ENCODE data around the gene CFAP73.

Gene CFAP73

DNA sequence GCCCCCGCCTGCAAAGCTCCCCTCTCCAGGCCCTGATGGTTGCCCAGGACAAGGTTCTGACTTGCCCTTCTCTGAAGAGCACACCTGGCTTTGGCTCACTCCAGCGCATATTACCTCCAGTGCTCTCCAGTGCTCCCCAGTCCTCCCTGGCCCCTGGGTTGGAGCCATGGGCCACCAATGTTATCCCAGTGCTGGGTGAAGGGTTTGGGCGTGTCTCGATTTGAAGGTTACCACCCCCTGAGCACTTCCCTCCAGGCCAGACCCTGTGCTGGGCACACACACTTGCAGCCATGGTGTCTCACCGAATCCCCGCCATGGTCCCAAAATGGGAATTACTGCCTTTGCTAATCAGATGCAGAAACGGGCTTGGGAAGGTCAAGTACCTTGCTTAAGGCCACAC lies 47.1 kb downstream of the CFAP73 start:
- TF ChIP-seq, protein P1, sequence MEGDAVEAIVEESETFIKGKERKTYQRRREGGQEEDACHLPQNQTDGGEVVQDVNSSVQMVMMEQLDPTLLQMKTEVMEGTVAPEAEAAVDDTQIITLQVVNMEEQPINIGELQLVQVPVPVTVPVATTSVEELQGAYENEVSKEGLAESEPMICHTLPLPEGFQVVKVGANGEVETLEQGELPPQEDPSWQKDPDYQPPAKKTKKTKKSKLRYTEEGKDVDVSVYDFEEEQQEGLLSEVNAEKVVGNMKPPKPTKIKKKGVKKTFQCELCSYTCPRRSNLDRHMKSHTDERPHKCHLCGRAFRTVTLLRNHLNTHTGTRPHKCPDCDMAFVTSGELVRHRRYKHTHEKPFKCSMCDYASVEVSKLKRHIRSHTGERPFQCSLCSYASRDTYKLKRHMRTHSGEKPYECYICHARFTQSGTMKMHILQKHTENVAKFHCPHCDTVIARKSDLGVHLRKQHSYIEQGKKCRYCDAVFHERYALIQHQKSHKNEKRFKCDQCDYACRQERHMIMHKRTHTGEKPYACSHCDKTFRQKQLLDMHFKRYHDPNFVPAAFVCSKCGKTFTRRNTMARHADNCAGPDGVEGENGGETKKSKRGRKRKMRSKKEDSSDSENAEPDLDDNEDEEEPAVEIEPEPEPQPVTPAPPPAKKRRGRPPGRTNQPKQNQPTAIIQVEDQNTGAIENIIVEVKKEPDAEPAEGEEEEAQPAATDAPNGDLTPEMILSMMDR (IDR thresholded peaks at IDR 0.05; ENCODE audit: insufficient read depth, low read length, poor library complexity, severe bottlenecking): no peak
- no peaks in the 10 kb centered on the region for H3K27me3 ChIP-seq (replicated peaks; ENCODE audit: control insufficient read depth, insufficient read depth, low read length)
- no peak for DNase-seq (ENCODE audit: extremely low read depth, insufficient read length)
- H3K36me3 ChIP-seq (ENCODE audit: control insufficient read depth, insufficient read depth, low read length): peaks cover 9% of the 10 kb centered on the region
- H3K4me3 ChIP-seq (replicated peaks; ENCODE audit: low read depth, low read length): no peak overlapping the region

DNA sequence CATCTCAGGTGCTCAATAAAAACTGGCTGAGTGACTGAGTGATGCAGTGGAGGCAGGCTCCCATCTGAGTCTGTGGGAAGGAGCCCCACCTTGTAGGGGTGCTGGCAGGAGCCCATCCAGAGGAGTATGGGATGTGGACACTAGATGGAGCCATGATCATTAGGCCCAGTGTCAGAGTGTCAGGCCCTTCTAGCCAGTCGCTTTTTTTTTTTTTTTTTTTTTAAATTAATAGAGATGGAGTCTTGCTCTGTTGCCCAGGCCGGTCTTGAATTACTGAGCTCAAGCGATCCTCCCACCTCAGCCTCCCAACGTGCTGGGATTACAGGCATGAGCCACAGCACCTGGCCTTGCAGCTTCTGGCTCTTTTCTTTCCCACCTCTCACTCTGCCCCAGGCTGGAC lies 47.5 kb downstream of the CFAP73 start:
- Histone ChIP-seq H3K27me3 (replicated peaks; ENCODE audit: control insufficient read depth, insufficient read depth, low read length) (no peaks in the 10 kb centered on the region), H3K4me3 (replicated peaks; ENCODE audit: low read depth, low read length) (no peak overlapping the region), H3K36me3 (ENCODE audit: control insufficient read depth, insufficient read depth, low read length) (peaks cover 5% of the 10 kb centered on the region)
- TF ChIP-seq, protein P1 (IDR thresholded peaks at IDR 0.05; ENCODE audit: insufficient read depth, low read length, poor library complexity, severe bottlenecking): peak; percentile 82
- DNase-seq (ENCODE audit: extremely low read depth, insufficient read length): peak; percentile 44

DNA sequence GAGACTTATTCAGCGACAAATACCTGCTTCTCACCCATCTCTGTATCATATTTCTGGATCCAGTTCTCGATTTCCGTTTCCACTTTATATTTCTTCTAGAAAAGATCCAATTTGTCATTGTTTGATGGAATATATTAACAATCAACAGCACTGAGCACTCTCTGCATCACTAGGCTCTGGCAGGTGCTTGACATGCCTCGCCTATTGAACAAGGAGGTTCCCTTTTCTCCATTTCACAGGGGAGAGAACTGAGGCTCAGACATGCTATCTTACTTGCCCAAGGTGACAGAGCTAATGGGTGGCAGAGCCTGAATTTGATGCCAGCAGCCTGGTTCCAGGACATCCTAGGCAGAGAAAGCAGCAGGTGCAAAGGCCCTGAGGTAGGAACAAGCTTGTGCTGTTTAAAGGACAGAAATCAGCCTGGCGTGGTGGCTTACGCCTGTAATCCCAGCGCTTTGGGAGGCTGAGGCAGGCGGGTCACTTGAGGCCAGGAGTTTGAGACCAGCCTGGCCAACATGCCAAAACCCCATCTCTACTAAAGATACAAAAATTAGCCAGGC lies 48.1 kb downstream of the CFAP73 start:
- DNase-seq (ENCODE audit: extremely low read depth, insufficient read length): no peak
- TF ChIP-seq, protein P1 (IDR thresholded peaks at IDR 0.05; ENCODE audit: insufficient read depth, low read length, poor library complexity, severe bottlenecking): no peak

DNA sequence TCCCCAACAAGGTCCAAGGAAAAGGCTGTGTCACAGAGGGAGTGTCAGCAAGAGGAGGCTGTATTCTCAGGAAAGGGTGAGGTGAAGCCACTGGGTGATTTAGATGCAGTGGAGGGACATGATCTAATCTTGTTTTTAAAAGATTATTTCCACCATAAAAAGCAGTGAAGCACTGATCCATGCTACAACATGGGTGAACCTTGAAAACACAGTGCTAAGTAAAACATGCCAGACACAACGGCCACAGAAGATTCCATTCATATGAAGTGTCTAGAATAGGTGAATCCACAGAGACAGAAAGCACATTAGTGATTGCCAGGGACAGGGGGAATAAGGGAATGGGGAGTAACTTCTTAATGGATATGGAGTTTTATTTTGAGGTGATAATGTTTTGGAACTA lies 48.8 kb downstream of the CFAP73 start:
- Histone ChIP-seq H3K27me3 (replicated peaks; ENCODE audit: control insufficient read depth, insufficient read depth, low read length) (no peaks in the 10 kb centered on the region), H3K36me3 (ENCODE audit: control insufficient read depth, insufficient read depth, low read length) (no peaks in the 10 kb centered on the region; the same call in 1 of the 2 replicates), H3K4me3 (replicated peaks; ENCODE audit: low read depth, low read length) (no peak overlapping the region)
- TF ChIP-seq, protein P1 (IDR thresholded peaks at IDR 0.05; ENCODE audit: insufficient read depth, low read length, poor library complexity, severe bottlenecking): no peak
- no peak for DNase-seq (ENCODE audit: extremely low read depth, insufficient read length)

More for the DNA sequence above, 48.1 kb downstream of the CFAP73 start:
- peaks cover 4% of the 10 kb centered on the region for H3K36me3 ChIP-seq (ENCODE audit: control insufficient read depth, insufficient read depth, low read length)
- H3K27me3 ChIP-seq (replicated peaks; ENCODE audit: control insufficient read depth, insufficient read depth, low read length): no peaks in the 10 kb centered on the region
- H3K4me3 ChIP-seq (replicated peaks; ENCODE audit: low read depth, low read length): no peak overlapping the region

DNA sequence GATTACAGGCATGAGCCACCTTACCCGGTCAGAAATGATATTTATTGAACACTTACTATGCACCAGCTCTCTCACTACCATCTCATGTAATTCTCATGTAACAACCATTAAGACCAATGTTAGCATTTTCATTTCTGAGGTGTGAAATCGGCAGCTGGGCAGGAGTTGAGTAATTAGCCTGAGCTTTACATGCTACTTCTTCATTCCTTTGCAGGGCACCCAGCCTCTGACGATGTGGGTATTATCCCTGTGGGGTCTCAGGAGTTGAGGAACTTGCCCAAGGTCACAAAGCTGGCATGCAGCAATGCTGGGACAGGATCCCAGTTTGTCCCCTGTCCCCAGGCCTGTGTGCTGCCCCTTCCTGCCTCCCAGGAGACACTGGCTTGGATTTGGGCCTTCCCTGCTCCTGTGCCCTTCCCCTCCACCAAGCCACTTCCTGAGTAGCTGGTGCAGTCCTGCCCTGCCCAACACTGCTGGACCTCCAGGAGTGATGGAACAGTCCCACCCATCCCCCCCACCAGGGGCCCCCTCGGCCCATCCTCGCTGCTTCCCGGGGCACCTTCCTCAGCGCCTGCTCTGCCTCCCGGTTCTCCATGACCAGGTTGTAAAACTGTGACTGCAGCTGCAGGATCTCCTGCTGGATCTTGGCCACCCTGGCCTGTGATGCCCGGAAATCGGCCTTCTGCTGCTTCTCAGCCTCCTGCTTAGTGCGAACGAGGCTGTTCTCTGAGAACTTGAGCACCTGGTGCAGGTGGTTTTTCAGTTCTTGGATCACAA lies 50.7 kb downstream of the CFAP73 start:
- DNase-seq (ENCODE audit: extremely low read depth, insufficient read length): no peak
- TF ChIP-seq, protein P1 (IDR thresholded peaks at IDR 0.05; ENCODE audit: insufficient read depth, low read length, poor library complexity, severe bottlenecking): no peak
- no peak overlapping the region for H3K4me3 ChIP-seq (replicated peaks; ENCODE audit: low read depth, low read length)
- no peaks in the 10 kb centered on the region for H3K36me3 ChIP-seq (ENCODE audit: control insufficient read depth, insufficient read depth, low read length)
- H3K27me3 ChIP-seq (replicated peaks; ENCODE audit: control insufficient read depth, insufficient read depth, low read length): no peaks in the 10 kb centered on the region
